IMR-90 (cell line): Measurements from ENCODE around the gene CLMP. TPM values are rescaled to one million over a fixed set of nuclear protein-coding genes. Genes with fewer than 3 reads are reported as not detected.

ENCODE experiments used
- ATAC-seq: fragments of 200-7000 bp; cut with Tn5 transposase; 2 replicates; pipeline ENCODE4 v1.9.1; 2020; ENCODE audit warnings: low read depth, mild to moderate bottlenecking, moderate library complexity
- BruUV-seq: library from RNA; stranded (reverse); fragments of 400-500 nt; replicated peaks from 2 replicates; lab custom pipeline; 2021; lab: Mats Ljungman, UMichigan
- CTCF ChIA-PET: fragments of 300-600 bp; formaldehyde crosslinking; extraction: SDS; loops from one replicate; lab custom pipeline; 2021; ENCODE audit warnings: antibody characterized with exemption; lab: Yijun Ruan, JAX
- POLR2A ChIA-PET: fragments of 300-600 bp; sonication (Branson Sonifier 250); formaldehyde crosslinking; loops from one replicate; lab custom pipeline; 2022; ENCODE audit warnings: antibody characterized with exemption; ENCODE audit not compliant: unreplicated experiment; lab: Charles Lee
- DNase-seq: peaks from one replicate; pipeline ENCODE4 v3.0.0; 2013
- H2AFZ ChIP-seq: replicated peaks from 2 replicates; pipeline ENCODE3; 2013; ENCODE audit warnings: low read length, mild to moderate bottlenecking; ENCODE audit not compliant: poor library complexity
- H2AK5ac ChIP-seq: 2 replicates; pipeline ENCODE4 v1.6.1; 2013; ENCODE audit warnings: low read depth, low read length, inconsistent platforms
- H2AK9ac ChIP-seq: replicated peaks from 2 replicates; pipeline ENCODE3; 2013; ENCODE audit warnings: mild to moderate bottlenecking, low read depth, low read length, moderate library complexity; ENCODE audit not compliant: poor library complexity
- H2BK120ac ChIP-seq: 2 replicates; pipeline ENCODE4 v1.6.1; 2013; ENCODE audit warnings: low read depth, low read length, inconsistent platforms
- H2BK15ac ChIP-seq: 3 replicates; pipeline ENCODE4 v1.6.1; 2013; ENCODE audit warnings: low read depth, low read length, inconsistent platforms
- H2BK20ac ChIP-seq: 2 replicates; pipeline ENCODE4 v1.6.1; 2013; ENCODE audit warnings: low read depth, mild to moderate bottlenecking, inconsistent platforms, low read length, moderate library complexity
- H2BK5ac ChIP-seq: 2 replicates; pipeline ENCODE4 v1.6.1; 2013; ENCODE audit warnings: mild to moderate bottlenecking, low read depth, low read length, inconsistent platforms; ENCODE audit not compliant: poor library complexity, severe bottlenecking
- H3K14ac ChIP-seq: replicated peaks from 2 replicates; pipeline ENCODE4 v1.6.1; 2013; ENCODE audit warnings: low read depth, low read length, inconsistent platforms
- H3K18ac ChIP-seq: 2 replicates; pipeline ENCODE4 v1.6.1; 2013; ENCODE audit warnings: low read depth, low read length, control low read depth
- H3K23ac ChIP-seq: 2 replicates; pipeline ENCODE4 v1.6.1; 2013; ENCODE audit warnings: low read depth, low read length, inconsistent platforms
- H3K27ac ChIP-seq: 2 replicates; pipeline ENCODE4 v1.5.1; 2013; ENCODE audit warnings: mild to moderate bottlenecking, control low read depth, low read length; ENCODE audit not compliant: insufficient read depth
- H3K27me3 ChIP-seq: 2 replicates; pipeline ENCODE4 v1.6.1; 2013; ENCODE audit warnings: low read length; ENCODE audit not compliant: control insufficient read depth, insufficient read depth
- H3K36me3 ChIP-seq: 2 replicates; pipeline ENCODE4 v1.6.1; 2013; ENCODE audit warnings: low read length, mixed read lengths; ENCODE audit not compliant: control insufficient read depth, insufficient read depth
- H3K4ac ChIP-seq: 2 replicates; pipeline ENCODE4 v1.6.1; 2013; ENCODE audit warnings: low read depth, low read length, inconsistent platforms
- H3K4me1 ChIP-seq: 2 replicates; pipeline ENCODE4 v1.6.1; 2013; ENCODE audit warnings: low read length, mixed read lengths; ENCODE audit not compliant: control insufficient read depth, insufficient read depth
- H3K4me2 ChIP-seq: 2 replicates; pipeline ENCODE4 v1.6.1; 2013; ENCODE audit warnings: low read depth, mild to moderate bottlenecking, control low read depth, low read length, moderate library complexity
- H3K4me3 ChIP-seq: 2 replicates; pipeline ENCODE4 v1.5.1; 2013; ENCODE audit warnings: low read depth, mild to moderate bottlenecking, control low read depth, low read length, moderate library complexity; ENCODE audit not compliant: insufficient read depth
- H3K56ac ChIP-seq: 2 replicates; pipeline ENCODE4 v1.6.1; 2013; ENCODE audit warnings: low read length, inconsistent platforms; ENCODE audit not compliant: insufficient read depth; ENCODE audit errors: extremely low read depth
- H3K79me1 ChIP-seq, 2 experiments: 2 replicates each; pipeline ENCODE4 v1.6.1; 2013; ENCODE audit warnings: low read length in 2 of 2, inconsistent platforms in 1 of 2, low read depth in 1 of 2
- H3K9ac ChIP-seq: 2 replicates; pipeline ENCODE4 v1.6.1; 2013; ENCODE audit warnings: low read depth, low read length, control low read depth
- H3K9me1 ChIP-seq: 2 replicates; pipeline ENCODE4 v1.6.1; 2013; ENCODE audit warnings: low read length, inconsistent platforms; ENCODE audit not compliant: insufficient read depth
- H3K9me3 ChIP-seq: 2 replicates; pipeline ENCODE4 v1.6.1; 2013; ENCODE audit warnings: low read length; ENCODE audit not compliant: control insufficient read depth, insufficient read depth
- H4K20me1 ChIP-seq: 2 replicates; pipeline ENCODE4 v1.6.1; 2013; ENCODE audit warnings: low read length, inconsistent platforms; ENCODE audit not compliant: insufficient read depth
- H4K5ac ChIP-seq: 2 replicates; pipeline ENCODE4 v1.6.1; 2013; ENCODE audit warnings: mild to moderate bottlenecking, low read depth, low read length, control low read depth
- H4K8ac ChIP-seq, 2 experiments: 2 replicates each; pipeline ENCODE4 v1.6.1; 2013; ENCODE audit warnings: low read depth in 2 of 2, low read length in 2 of 2, control low read depth in 1 of 2, inconsistent platforms in 1 of 2
- H4K91ac ChIP-seq: 2 replicates; pipeline ENCODE4 v1.6.1; 2013; ENCODE audit warnings: low read depth, low read length, inconsistent platforms; ENCODE audit not compliant: insufficient read depth
- BHLHE40 ChIP-seq: fragments of 150-350 bp; IDR thresholded peaks from 2 replicates; pipeline ENCODE4 v1.6.1; 2016; ENCODE audit warnings: mild to moderate bottlenecking, low read depth, low read length
- CEBPB ChIP-seq: IDR thresholded peaks from 2 replicates; pipeline ENCODE4 v1.6.1; 2012; ENCODE audit warnings: low read depth, low read length, improper control_type of control experiment
- CHD1 ChIP-seq: IDR thresholded peaks from 2 replicates; pipeline ENCODE4 v1.6.1; 2012; ENCODE audit warnings: low read depth, low read length, improper control_type of control experiment
- FOS ChIP-seq: fragments of 150-350 bp; IDR thresholded peaks from 2 replicates; pipeline ENCODE4 v1.6.1; 2016; ENCODE audit warnings: low read depth, low read length
- MAFK ChIP-seq: IDR thresholded peaks from 2 replicates; pipeline ENCODE4 v1.6.1; 2012; ENCODE audit warnings: low read depth, low read length, improper control_type of control experiment
- MAZ ChIP-seq: IDR thresholded peaks from 2 replicates; pipeline ENCODE4 v1.6.1; 2012; ENCODE audit warnings: low read depth, mild to moderate bottlenecking, low read length, improper control_type of control experiment, moderate library complexity, borderline replicate concordance
- MXI1 ChIP-seq: IDR thresholded peaks from 2 replicates; pipeline ENCODE4 v1.6.1; 2012; ENCODE audit warnings: low read depth, mild to moderate bottlenecking, low read length, moderate library complexity, borderline replicate concordance
- NFE2L2 ChIP-seq: fragments of 150-350 bp; IDR thresholded peaks from 2 replicates; pipeline ENCODE4 v1.6.1; 2016; ENCODE audit warnings: low read depth, mild to moderate bottlenecking, low read length
- POLR2A ChIP-seq: IDR thresholded peaks from 2 replicates; pipeline ENCODE4 v1.6.1; 2012; ENCODE audit warnings: mild to moderate bottlenecking, low read depth, low read length
- RAD21 ChIP-seq: IDR thresholded peaks from 2 replicates; pipeline ENCODE4 v1.6.1; 2012; ENCODE audit warnings: low read length, improper control_type of control experiment
- RCOR1 ChIP-seq: IDR thresholded peaks from 2 replicates; pipeline ENCODE4 v1.6.1; 2012; ENCODE audit warnings: mild to moderate bottlenecking, low read length, improper control_type of control experiment; ENCODE audit not compliant: insufficient replicate concordance
- RFX5 ChIP-seq: IDR thresholded peaks from 2 replicates; pipeline ENCODE4 v1.8.0; 2012; ENCODE audit warnings: low read depth, mild to moderate bottlenecking, low read length, moderate library complexity
- SMC3 ChIP-seq: fragments of 150-350 bp; IDR thresholded peaks from 2 replicates; pipeline ENCODE4 v1.6.1; 2016; ENCODE audit warnings: low read depth, mild to moderate bottlenecking, antibody characterized with exemption, low read length, moderate library complexity
- WGBS, 2 experiments: methylation state at CpG; one replicate each; pipeline versions ENCODE4 v1.1.5 to v1.1.7; 2013; ENCODE audit warnings: missing lambda C conversion rate in 2 of 2; ENCODE audit not compliant: insufficient read length in 1 of 2; ENCODE audit errors: extremely low coverage in 2 of 2; 5-methylcytosine and 5-hydroxymethylcytosine counted together
- dilution Hi-C: fragments of 300-500 bp; cut with HindIII; formaldehyde crosslinking; loops from one replicate; pipeline ENCODE4 v1.14.3; 2018; ENCODE audit warnings: low sequenced_read_pairs; ENCODE audit not compliant: unreplicated experiment
- in situ Hi-C: fragments of 300-500 bp; cut with MboI; formaldehyde crosslinking; loops from 3 replicates; pipeline ENCODE4 v1.14.3; 2019; ENCODE audit warnings: low sequenced_read_pairs, inconsistent platforms, mixed read lengths
- intact Hi-C: fragments of 100-400 bp; cut with micrococcal nuclease; formaldehyde crosslinking; loops from 2 replicates; pipeline ENCODE4 v1.10.0; 2022
- polyA plus RNA-seq, 3 experiments: library from polyadenylated mRNA; depleted of rRNA; stranded (reverse); fragments of >200 nt; gene quantifications; 2 replicates each; pipeline ENCODE4 v1.2.3, GENCODE V29; 2012; ENCODE audit warnings: low replicate concordance in 1 of 3
- total RNA-seq: library from RNA; depleted of rRNA; stranded (reverse); fragments of >200 nt; gene quantifications from 2 replicates; pipeline ENCODE4 v1.2.3, GENCODE V29; 2012
- TF ChIP-seq, protein P1 (sequence below): conservative IDR thresholded peaks from 2 replicates; pipeline ENCODE4 v1.5.1; 2012; ENCODE audit warnings: mild to moderate bottlenecking, low read depth, low read length, improper control_type of control experiment
- TF ChIP-seq, protein P2 (sequence below): fragments of 150-350 bp; IDR thresholded peaks from 2 replicates; pipeline ENCODE4 v1.6.1; 2017; ENCODE audit warnings: mild to moderate bottlenecking, antibody characterized with exemption, low read length, low read depth
- TF ChIP-seq, protein P3 (sequence below): fragments of 150-350 bp; IDR thresholded peaks from 2 replicates; pipeline ENCODE4 v1.6.1; 2016; ENCODE audit warnings: low read depth, mild to moderate bottlenecking, low read length, moderate library complexity, borderline replicate concordance

The CLMP gene
- total and polyA plus RNA-seq, 2 of the 4 experiments (the other 2 are of a cell fraction), result 54.7 to 95.7 TPM

DNA sequence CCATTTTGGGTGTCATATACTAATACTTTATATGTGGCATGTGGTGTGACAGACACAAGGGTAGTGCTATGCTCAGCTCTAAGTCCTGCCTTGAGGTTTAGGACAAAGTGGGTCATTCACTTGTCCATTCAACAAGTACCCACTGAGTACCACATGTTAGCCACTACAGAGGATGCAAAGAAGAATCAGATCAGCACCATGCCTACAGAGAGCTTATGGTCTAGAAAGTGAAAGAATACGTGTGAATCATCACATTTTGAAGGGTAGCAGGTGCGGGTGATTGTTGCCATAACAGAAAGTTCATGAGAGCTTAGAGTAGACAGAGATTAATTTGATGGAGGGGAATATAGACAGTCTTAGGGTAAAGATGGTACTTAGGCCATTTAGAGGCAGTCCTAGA lies 18.3 kb downstream of the CLMP start:
- peak overlapping the region; percentile 65; the same call in 1 of the 2 replicates for H3K23ac ChIP-seq
- peak overlapping the region; percentile 73; the same call in 2 of the 3 replicates for H2BK15ac ChIP-seq
- H3K79me1 ChIP-seq, result peaks cover 38 to 85% of the 10 kb centered on the region in 2 experiments
- CTCF ChIA-PET, result interaction anchor here (1.4 kb wide), 1 partner anchor 12 kb away, joined by 3 read pairs; no protein-coding TSS in a partner anchor
- H2BK20ac ChIP-seq, result peak overlapping the region; percentile 80
- no peak overlapping the region for H3K56ac ChIP-seq
- peak overlapping the region; percentile 70; the same call in 1 of the 2 replicates for H2BK120ac ChIP-seq
- DNase-seq (no peak), ATAC-seq (no peak)
- peak overlapping the region; percentile 1 to 68; a peak in 1 of 4 replicates for H4K8ac ChIP-seq
- H3K27me3 ChIP-seq, result no peaks in the 10 kb centered on the region
- H2AK9ac ChIP-seq, result no peak overlapping the region
- TF ChIP-seq BHLHE40 (no peak), CHD1 (no peak), SMC3 (no peak), NFE2L2 (no peak), MAZ (no peak), MAFK (no peak), FOS (no peak), POLR2A (no peak), CEBPB (no peak), RAD21 (no peak), RCOR1 (no peak), RFX5 (no peak), MXI1 (no peak)
- TF ChIP-seq, protein P1, sequence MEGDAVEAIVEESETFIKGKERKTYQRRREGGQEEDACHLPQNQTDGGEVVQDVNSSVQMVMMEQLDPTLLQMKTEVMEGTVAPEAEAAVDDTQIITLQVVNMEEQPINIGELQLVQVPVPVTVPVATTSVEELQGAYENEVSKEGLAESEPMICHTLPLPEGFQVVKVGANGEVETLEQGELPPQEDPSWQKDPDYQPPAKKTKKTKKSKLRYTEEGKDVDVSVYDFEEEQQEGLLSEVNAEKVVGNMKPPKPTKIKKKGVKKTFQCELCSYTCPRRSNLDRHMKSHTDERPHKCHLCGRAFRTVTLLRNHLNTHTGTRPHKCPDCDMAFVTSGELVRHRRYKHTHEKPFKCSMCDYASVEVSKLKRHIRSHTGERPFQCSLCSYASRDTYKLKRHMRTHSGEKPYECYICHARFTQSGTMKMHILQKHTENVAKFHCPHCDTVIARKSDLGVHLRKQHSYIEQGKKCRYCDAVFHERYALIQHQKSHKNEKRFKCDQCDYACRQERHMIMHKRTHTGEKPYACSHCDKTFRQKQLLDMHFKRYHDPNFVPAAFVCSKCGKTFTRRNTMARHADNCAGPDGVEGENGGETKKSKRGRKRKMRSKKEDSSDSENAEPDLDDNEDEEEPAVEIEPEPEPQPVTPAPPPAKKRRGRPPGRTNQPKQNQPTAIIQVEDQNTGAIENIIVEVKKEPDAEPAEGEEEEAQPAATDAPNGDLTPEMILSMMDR, result no peak
- TF ChIP-seq, protein P2, sequence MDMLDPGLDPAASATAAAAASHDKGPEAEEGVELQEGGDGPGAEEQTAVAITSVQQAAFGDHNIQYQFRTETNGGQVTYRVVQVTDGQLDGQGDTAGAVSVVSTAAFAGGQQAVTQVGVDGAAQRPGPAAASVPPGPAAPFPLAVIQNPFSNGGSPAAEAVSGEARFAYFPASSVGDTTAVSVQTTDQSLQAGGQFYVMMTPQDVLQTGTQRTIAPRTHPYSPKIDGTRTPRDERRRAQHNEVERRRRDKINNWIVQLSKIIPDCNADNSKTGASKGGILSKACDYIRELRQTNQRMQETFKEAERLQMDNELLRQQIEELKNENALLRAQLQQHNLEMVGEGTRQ, result no peak
- TF ChIP-seq, protein P3, sequence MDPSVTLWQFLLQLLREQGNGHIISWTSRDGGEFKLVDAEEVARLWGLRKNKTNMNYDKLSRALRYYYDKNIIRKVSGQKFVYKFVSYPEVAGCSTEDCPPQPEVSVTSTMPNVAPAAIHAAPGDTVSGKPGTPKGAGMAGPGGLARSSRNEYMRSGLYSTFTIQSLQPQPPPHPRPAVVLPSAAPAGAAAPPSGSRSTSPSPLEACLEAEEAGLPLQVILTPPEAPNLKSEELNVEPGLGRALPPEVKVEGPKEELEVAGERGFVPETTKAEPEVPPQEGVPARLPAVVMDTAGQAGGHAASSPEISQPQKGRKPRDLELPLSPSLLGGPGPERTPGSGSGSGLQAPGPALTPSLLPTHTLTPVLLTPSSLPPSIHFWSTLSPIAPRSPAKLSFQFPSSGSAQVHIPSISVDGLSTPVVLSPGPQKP, result no peak
- dilution Hi-C loops (no loop called here), in situ Hi-C loops (loop anchor here (10.0 to 25.0 kb wide), 3 partner anchors 68 to 989 kb away; no protein-coding TSS in a partner anchor), intact Hi-C loops (no loop called here)
- no peak overlapping the region for H3K4me2 ChIP-seq
- H4K91ac ChIP-seq, result peak overlapping the region; percentile 49; the same call in 1 of the 2 replicates
- H3K9ac ChIP-seq, result no peak overlapping the region
- peak overlapping the region; percentile 72 for H3K14ac ChIP-seq
- peaks cover 49% of the 10 kb centered on the region for H3K36me3 ChIP-seq
- H4K20me1 ChIP-seq, result peaks cover 22% of the 10 kb centered on the region
- H3K9me1 ChIP-seq, result peaks cover 39% of the 10 kb centered on the region
- H3K4ac ChIP-seq, result peak overlapping the region; percentile 79
- peak overlapping the region; percentile 70; the same call in 1 of the 2 replicates for H3K18ac ChIP-seq
- H3K4me1 ChIP-seq, result peaks cover 33% of the 10 kb centered on the region
- BruUV-seq, result no TSS peak
- H2AK5ac ChIP-seq, result peak overlapping the region; percentile 89
- H3K4me3 ChIP-seq, result no peak overlapping the region
- H3K27ac ChIP-seq, result peak overlapping the region; percentile 89; the same call in 1 of the 2 replicates
- peak overlapping the region; percentile 49; the same call in 1 of the 2 replicates for H4K5ac ChIP-seq
- H2AFZ ChIP-seq, result no peak overlapping the region
- peak overlapping the region; percentile 99 for H2BK5ac ChIP-seq
- POLR2A ChIA-PET, result no interaction called here
- H3K9me3 ChIP-seq, result no peaks in the 10 kb centered on the region
- WGBS, 2 experiments, result 100% methylated on average over 2 of the region's 2 CpGs; no CpG with 5 or more reads in 1 of the 2 experiments
